Measurements from ENCODE around the gene LGI2. TPM values are rescaled to one million over a fixed set of nuclear protein-coding genes. Genes with fewer than 3 reads are reported as not detected.

Gene LGI2
- total RNA-seq, 2 donors from 2014 or later: 0.05 to 2.8 TPM

DNA sequence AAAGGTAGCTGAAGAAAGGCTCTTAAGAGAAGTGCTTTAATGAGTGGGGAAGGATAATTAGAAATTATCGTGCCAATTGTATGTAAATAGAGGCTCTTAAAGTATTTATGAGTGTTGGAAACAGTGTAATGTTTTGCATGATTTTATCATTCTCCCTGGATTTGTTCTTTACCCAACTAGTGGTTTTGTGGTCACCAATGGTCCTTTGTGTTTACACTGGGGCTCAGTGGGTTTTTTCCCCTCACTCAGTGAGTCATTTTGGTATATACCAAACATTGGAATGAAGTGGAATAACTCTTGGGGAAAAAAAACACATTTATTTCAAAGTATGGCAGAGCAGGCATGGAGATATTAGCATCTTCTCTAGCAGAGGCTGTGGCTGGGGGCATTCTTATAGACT lies 20.8 kb upstream of the LGI2 start:
- intact Hi-C loops (cut with DNase I): no loop called here
- no peak overlapping the region for H3K27ac ChIP-seq
- no peak overlapping the region for H3K4me3 ChIP-seq
- H3K4me1 ChIP-seq (replicated peaks): no peaks in the 10 kb centered on the region
- no peaks in the 10 kb centered on the region for H3K9me3 ChIP-seq
- no peaks in the 10 kb centered on the region for H3K36me3 ChIP-seq
- no peak for DNase-seq (ENCODE audit: low spot score)
- 64% methylated on average over 1 of the region's 1 CpG for WGBS
- no peaks in the 10 kb centered on the region for H3K27me3 ChIP-seq (replicated peaks; ENCODE audit: insufficient read depth)
- TF ChIP-seq POLR2A (IDR thresholded peaks at IDR 0.05) (no peak), POLR2AphosphoS5 (IDR thresholded peaks at IDR 0.05) (no peak)
- TF ChIP-seq, protein P1, sequence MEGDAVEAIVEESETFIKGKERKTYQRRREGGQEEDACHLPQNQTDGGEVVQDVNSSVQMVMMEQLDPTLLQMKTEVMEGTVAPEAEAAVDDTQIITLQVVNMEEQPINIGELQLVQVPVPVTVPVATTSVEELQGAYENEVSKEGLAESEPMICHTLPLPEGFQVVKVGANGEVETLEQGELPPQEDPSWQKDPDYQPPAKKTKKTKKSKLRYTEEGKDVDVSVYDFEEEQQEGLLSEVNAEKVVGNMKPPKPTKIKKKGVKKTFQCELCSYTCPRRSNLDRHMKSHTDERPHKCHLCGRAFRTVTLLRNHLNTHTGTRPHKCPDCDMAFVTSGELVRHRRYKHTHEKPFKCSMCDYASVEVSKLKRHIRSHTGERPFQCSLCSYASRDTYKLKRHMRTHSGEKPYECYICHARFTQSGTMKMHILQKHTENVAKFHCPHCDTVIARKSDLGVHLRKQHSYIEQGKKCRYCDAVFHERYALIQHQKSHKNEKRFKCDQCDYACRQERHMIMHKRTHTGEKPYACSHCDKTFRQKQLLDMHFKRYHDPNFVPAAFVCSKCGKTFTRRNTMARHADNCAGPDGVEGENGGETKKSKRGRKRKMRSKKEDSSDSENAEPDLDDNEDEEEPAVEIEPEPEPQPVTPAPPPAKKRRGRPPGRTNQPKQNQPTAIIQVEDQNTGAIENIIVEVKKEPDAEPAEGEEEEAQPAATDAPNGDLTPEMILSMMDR (IDR thresholded peaks at IDR 0.05): no peak

DNA sequence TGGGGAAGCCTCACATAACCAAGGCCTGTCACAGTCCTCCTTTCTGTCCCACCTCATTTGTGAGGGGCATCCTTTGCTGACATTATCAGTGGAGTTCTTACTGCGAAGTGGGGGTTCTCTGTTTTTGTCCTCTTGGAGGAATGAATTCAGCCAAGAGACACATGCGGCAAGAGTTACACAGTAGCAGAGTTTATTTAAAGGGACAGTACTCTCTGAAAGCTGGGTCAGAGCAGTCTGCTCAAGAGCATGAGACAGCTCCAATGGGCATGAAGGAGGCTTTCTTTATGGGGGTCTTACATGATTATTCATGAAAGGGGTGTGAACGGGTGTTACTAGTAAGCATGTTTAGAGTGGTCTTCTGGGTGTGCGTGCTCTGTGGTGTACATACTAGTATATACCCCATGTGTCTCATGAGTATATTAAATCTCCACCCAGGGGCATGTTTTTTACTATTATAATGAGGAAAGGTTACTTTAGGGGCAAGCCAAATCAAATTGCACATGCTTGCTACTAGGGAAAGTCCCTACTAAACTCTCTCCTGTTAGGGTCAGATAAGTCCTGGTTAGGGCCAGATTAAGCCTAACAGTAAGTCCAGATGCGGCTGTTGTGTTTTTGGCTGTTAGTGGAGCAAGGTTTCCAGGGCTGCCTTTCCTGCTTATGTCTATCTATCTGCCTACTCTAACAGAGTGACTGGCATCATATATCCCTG lies 19.8 kb upstream of the LGI2 start:
- TF ChIP-seq POLR2A (IDR thresholded peaks at IDR 0.05) (no peak), POLR2AphosphoS5 (IDR thresholded peaks at IDR 0.05) (no peak)
- TF ChIP-seq, protein P1 (IDR thresholded peaks at IDR 0.05): no peak
- H3K27me3 ChIP-seq (replicated peaks; ENCODE audit: insufficient read depth): no peaks in the 10 kb centered on the region
- no peak overlapping the region for H3K27ac ChIP-seq
- no peak overlapping the region for H3K4me3 ChIP-seq
- H3K9me3 ChIP-seq: no peaks in the 10 kb centered on the region
- intact Hi-C loops (cut with DNase I): no loop called here
- WGBS: 95% methylated on average over 5 of the region's 5 CpGs
- no peaks in the 10 kb centered on the region for H3K36me3 ChIP-seq
- H3K4me1 ChIP-seq (replicated peaks): no peaks in the 10 kb centered on the region
- DNase-seq (ENCODE audit: low spot score): no peak

DNA sequence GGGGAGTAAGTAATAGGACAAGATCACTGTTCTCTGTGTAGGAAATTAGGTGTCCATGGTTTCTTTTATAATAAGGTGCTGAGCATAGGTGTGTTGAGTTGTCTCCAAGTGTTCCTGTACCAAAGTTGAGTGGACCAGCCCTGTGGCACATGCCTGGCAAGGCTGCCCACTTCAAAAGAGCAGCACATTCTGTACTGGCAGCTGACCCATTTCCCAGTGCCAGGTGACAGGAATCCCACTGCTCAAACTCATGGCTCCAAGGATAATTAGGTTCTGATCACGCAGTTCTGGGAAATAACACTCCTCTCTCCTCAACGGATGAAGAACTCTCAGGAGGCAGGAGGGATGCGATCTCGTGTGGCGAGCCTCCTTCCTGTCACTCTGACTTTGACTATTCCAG lies 12.8 kb upstream of the LGI2 start:
- Histone ChIP-seq H3K27ac (no peak overlapping the region), H3K4me1 (replicated peaks) (no peaks in the 10 kb centered on the region), H3K4me3 (no peak overlapping the region), H3K27me3 (replicated peaks; ENCODE audit: insufficient read depth) (no peaks in the 10 kb centered on the region), H3K36me3 (no peaks in the 10 kb centered on the region), H3K9me3 (no peaks in the 10 kb centered on the region)
- no peak for TF ChIP-seq POLR2AphosphoS5 (IDR thresholded peaks at IDR 0.05)
- TF ChIP-seq, protein P1 (IDR thresholded peaks at IDR 0.05): no peak
- no peak for TF ChIP-seq POLR2A (IDR thresholded peaks at IDR 0.05)
- WGBS: 69% methylated on average over 5 of the region's 5 CpGs
- intact Hi-C loops (cut with DNase I): no loop called here
- DNase-seq (ENCODE audit: low spot score): no peak

- no peak overlapping the region for H3K27ac ChIP-seq
- TF ChIP-seq POLR2A (IDR thresholded peaks at IDR 0.05) (no peak), POLR2AphosphoS5 (IDR thresholded peaks at IDR 0.05) (no peak)
- TF ChIP-seq, protein P1 (IDR thresholded peaks at IDR 0.05): no peak
- H3K4me1 ChIP-seq (replicated peaks): no peaks in the 10 kb centered on the region
- H3K36me3 ChIP-seq: no peaks in the 10 kb centered on the region
- 67% methylated on average over 4 of the region's 4 CpGs for WGBS
- H3K4me3 ChIP-seq: no peak overlapping the region
- DNase-seq (ENCODE audit: low spot score): no peak
- H3K27me3 ChIP-seq (replicated peaks; ENCODE audit: insufficient read depth): no peaks in the 10 kb centered on the region
- H3K9me3 ChIP-seq: no peaks in the 10 kb centered on the region
- intact Hi-C loops (cut with DNase I): no loop called here
These were observed 2.8 kb upstream of the LGI2 start for GRCh38 chr4:25033526-25033925.

- Histone ChIP-seq H3K27me3 (replicated peaks; ENCODE audit: insufficient read depth) (no peaks in the 10 kb centered on the region), H3K36me3 (no peaks in the 10 kb centered on the region), H3K9me3 (no peaks in the 10 kb centered on the region), H3K27ac (no peak overlapping the region), H3K4me1 (replicated peaks) (no peaks in the 10 kb centered on the region), H3K4me3 (no peak overlapping the region)
- WGBS: 82% methylated on average over 2 of the region's 2 CpGs
- TF ChIP-seq, protein P1 (IDR thresholded peaks at IDR 0.05): no peak
- no peak for TF ChIP-seq POLR2AphosphoS5 (IDR thresholded peaks at IDR 0.05)
- no peak for TF ChIP-seq POLR2A (IDR thresholded peaks at IDR 0.05)
- intact Hi-C loops (cut with DNase I): no loop called here
- no peak for DNase-seq (ENCODE audit: low spot score)
These were observed 1.4 kb upstream of the LGI2 start for GRCh38 chr4:25032126-25032525.

All from prostate gland (tissue), 2 donors.